ENCODE data around the gene DHX15. TPM values are rescaled to one million over a fixed set of nuclear protein-coding genes. Genes with fewer than 3 reads are reported as not detected.

DHX15 gene
- total and polyA plus RNA-seq, 9 of the 15 experiments (the other 6 are each of a cell fraction or from before 2014, with no cell fraction given): 165 to 287 (median 208) TPM

GRCh38 chr4:24517676-24518075 is 66.7 kb downstream of the DHX15 start:
- no peak overlapping the region for H3K4me3 ChIP-seq
- BruUV-seq (replicated peaks): no TSS peak
- ATAC-seq: no peak
- DNase-seq (ENCODE audit: extremely low read depth in 1 of 4, low spot score in 3 of 4): no peak
- WGBS (ENCODE audit: insufficient coverage, low coverage, missing lambda C conversion rate): 19% methylated on average over 2 of the region's 2 CpGs
- H3K27ac ChIP-seq (ENCODE audit: extremely low read depth, low read depth, low read length): no peak overlapping the region
- ChIA-PET CTCF (ENCODE audit: low intra/inter-chr PET ratio) (no interaction called here), POLR2A (no interaction called here)
- intact Hi-C loops (cut with micrococcal nuclease) (no loop called here), in situ Hi-C loops (cut with MboI) (no loop called here)
- no peak overlapping the region for H3K9ac ChIP-seq (ENCODE audit: insufficient read depth in 1 of 2, low read depth in 2 of 2, low read length in 2 of 2)
- FAIRE-seq: no peak
- no peak overlapping the region for H3K4me2 ChIP-seq (ENCODE audit: insufficient read depth, low read length)
- H3K9me3 ChIP-seq (replicated peaks; ENCODE audit: control insufficient read depth, insufficient read depth, low read depth, low read length): no peaks in the 10 kb centered on the region
- no peaks in the 10 kb centered on the region for H4K20me1 ChIP-seq (replicated peaks; ENCODE audit: control insufficient read depth, insufficient read depth, low read length)
- no peaks in the 10 kb centered on the region for H3K9me1 ChIP-seq (ENCODE audit: control insufficient read depth, insufficient read depth, low read length)
- H2AFZ ChIP-seq (ENCODE audit: low read depth, low read length): no peak overlapping the region
- no peaks in the 10 kb centered on the region for H3K4me1 ChIP-seq (replicated peaks in 1 of 2; ENCODE audit: control insufficient read depth in 2 of 2, insufficient read depth in 2 of 2, low read length in 2 of 2)
- peaks cover 3% of the 10 kb centered on the region; the same call in 1 of the 3 replicates for H3K79me2 ChIP-seq (ENCODE audit: control insufficient read depth, insufficient read depth, low read length)
- peaks cover 71% of the 10 kb centered on the region for H3K36me3 ChIP-seq (ENCODE audit: control insufficient read depth, insufficient read depth, low read length)
- no peaks in the 10 kb centered on the region for H3K27me3 ChIP-seq (ENCODE audit: control insufficient read depth in 2 of 2, insufficient read depth in 2 of 2, low read length in 2 of 2)
- peak; percentile 59 to 77; a peak in 3 of 4 replicates for TF ChIP-seq RCOR1 (IDR thresholded peaks at IDR 0.05; ENCODE audit: borderline replicate concordance in 1 of 2, low read depth in 2 of 2, low read length in 2 of 2)
- TF ChIP-seq KDM1A (IDR thresholded peaks at IDR 0.05): peak; percentile 84 to 87
- TF ChIP-seq ZNF253 (CRISPR knock-in tag; conservative IDR thresholded peaks at IDR 0.05): no peak
- TF ChIP-seq CBFA2T2 (conservative IDR thresholded peaks at IDR 0.05): 0 out of 2 replicates have a peak, but pooled peaks have one; percentile 11
- TF ChIP-seq HDAC2 (IDR thresholded peaks at IDR 0.05): peak; percentile 72; the same call in 1 of the 2 replicates
- TF ChIP-seq MEIS2 (IDR thresholded peaks at IDR 0.05; ENCODE audit: partially characterized antibody): peak; percentile 81
- no peak for TF ChIP-seq STAT5B (CRISPR knock-in tag; IDR thresholded peaks at IDR 0.05)
- peak; percentile 47; the same call in 1 of the 2 replicates for TF ChIP-seq SOX6 (IDR thresholded peaks at IDR 0.05)
- no peak for TF ChIP-seq UBTF (IDR thresholded peaks at IDR 0.05; ENCODE audit: borderline replicate concordance in 1 of 2, low read depth in 2 of 2, low read length in 2 of 2)
- TF ChIP-seq TEAD4 (IDR thresholded peaks at IDR 0.05; ENCODE audit: low read length): peak; percentile 36
- no peak for TF ChIP-seq TEAD4 (CRISPR knock-in tag; IDR thresholded peaks at IDR 0.05; ENCODE audit: borderline replicate concordance)
- TF ChIP-seq ARID1B (IDR thresholded peaks at IDR 0.05): 0 out of 2 replicates have a peak, but pooled peaks have one; percentile 8
- TF ChIP-seq ZFX (CRISPR knock-in tag; IDR thresholded peaks at IDR 0.05): no peak
- 0 out of 4 replicates have a peak, but pooled peaks of 1 of the 2 experiments have one; percentile 22 for TF ChIP-seq HDAC1 (IDR thresholded peaks at IDR 0.05)
- TF ChIP-seq PBX2 (CRISPR knock-in tag; IDR thresholded peaks at IDR 0.05; ENCODE audit: low read depth): no peak
- TF ChIP-seq PBX2 (tag; conservative IDR thresholded peaks at IDR 0.05; ENCODE audit: low read depth): peak; percentile 73
- TF ChIP-seq CBFA2T3 (IDR thresholded peaks at IDR 0.05): peak; percentile 68
- TF ChIP-seq TCF3 (CRISPR knock-in tag; IDR thresholded peaks at IDR 0.05): peak; percentile 45
- no peak for TF ChIP-seq ELK3 (CRISPR knock-in tag; IDR thresholded peaks at IDR 0.05)

Measured in K562 (cell line).